Hematopoietic multipotent progenitor cell treated with erythropoietin and hydrocortisone succinate and interleukin-3 and kit ligand, for 6 days (in vitro differentiated cells): Measurements from ENCODE around the gene RAC2.

Experiments
- DNase-seq: peaks from one replicate; pipeline ENCODE4 v3.0.0-alpha.2; 2015

The RAC2 gene

DNA sequence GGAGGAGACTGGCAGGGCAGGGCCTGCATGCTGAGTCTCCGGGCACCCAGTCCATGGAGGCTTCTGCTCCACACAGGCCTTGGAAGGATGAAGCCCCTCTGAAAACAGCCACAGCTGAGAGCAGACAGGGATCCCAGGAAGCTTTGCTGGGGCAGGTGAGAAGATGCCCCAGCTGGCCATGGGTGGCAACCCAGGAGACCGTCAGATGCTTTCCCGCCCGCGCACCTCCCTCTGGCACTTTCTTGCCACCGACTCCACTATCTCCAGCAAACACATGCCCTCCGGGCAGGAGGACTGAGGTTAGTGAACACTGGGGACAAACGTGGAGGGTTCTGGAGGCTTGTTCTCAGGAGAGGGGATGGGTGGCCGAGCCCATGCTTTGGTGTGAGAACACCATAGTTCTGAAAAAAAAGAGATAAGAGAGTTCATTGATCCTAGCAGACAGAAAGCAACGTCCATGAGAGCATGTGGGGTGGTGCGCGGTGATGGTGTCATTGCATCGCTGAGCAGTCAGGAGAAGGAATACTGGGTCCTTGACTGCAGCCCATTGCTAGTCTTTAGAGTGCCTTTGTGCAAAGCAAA, 58.3 kb downstream of the RAC2 start:
- DNase-seq: peak; percentile 83

DNA sequence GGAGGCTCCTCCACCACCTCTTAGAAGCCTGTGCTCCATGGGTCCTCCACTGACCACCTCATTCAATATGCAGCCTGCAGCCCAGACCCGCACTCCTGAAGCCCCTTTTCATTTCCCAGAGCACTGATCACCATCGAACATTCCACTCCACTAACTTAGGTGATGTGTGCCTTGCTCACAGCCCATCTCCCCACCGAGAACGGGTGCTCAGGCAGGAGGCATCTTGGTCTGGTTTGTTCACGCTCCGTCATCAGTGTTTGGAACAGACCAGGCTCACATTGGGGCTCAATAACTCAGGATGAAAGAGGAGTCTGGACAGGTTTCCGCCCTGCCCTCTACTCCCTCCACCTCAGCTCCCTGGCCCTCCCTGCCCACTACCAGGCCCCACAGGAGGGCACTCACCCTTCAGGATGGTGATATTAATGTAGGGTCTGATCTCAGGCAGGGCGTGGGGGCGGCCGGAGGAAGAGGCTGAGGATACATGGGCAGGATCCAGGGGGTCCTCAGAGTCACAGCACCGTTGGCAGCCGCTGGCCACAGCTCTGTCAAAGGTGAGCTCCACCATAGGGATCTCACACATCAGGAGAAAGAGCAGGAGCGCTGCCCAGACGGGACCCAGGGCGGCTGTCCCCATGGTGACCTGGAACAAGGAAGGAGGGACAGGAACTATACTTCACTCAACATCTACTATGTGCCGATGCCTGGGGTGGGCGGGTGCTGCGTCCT, 59.1 kb downstream of the RAC2 start:
- no peak for DNase-seq

GRCh38 chr22:37184380-37184755, 59.7 kb downstream of the RAC2 start:
- DNase-seq: no peak

- no peak for DNase-seq
Measured at GRCh38 chr22:37183432-37184379, 60.4 kb downstream of the RAC2 start.

DNA sequence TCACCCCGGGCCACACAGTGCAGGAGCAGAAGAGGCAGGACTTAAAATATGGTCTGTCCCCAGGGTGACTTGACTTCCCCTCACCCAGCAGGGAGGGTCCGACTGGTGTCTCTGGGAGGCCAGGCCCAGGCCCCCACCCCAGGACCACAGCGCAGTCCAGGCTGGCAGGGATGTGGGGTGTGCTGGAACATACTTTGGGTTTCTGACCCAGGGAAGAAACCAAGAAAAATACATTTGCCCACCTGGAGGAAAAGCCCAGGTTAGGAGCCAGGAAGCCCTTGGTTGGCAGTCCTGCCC, 61.2 kb downstream of the RAC2 start:
- no peak for DNase-seq

DNA sequence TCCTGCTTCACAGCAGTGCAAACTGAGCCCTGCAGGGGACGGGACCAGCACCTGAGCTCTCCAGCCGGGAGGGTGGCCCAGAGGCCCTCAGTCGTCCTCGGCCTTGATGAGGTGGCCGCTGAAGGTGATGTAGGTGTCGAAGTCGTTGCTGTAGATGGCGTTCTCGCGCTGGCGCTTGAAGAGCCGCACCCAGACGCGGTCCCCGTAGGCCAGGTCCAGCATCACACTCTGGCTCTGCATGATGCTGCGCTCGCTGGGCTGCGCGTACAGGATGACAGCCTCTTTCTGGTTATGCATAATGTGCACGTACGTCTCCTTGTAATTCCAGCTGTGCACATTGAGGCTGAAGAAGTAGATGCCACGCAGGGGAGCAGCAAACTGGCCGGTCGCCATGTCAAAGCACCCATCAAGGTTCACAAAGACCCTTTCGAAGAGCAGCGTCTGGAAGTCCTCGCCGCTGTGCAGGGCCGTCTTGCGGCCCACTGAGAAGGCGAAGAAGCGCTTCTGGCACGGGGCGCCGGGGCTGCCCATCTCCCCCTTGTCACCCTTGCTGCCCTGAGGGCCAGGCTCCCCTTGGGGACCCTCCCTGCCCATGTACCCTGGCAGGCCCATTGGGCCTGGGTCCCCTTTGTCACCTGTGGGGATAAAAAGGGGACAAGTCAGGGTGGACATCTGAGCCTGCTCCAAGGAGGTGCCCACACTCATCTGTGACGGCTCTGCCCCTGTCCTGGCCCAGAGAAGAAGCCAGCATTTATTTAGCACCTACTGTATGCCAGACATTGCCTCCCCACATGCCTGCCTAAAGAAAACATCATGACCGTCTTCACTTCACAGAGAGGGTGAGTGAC, 61.7 kb downstream of the RAC2 start:
- DNase-seq: no peak

DNA sequence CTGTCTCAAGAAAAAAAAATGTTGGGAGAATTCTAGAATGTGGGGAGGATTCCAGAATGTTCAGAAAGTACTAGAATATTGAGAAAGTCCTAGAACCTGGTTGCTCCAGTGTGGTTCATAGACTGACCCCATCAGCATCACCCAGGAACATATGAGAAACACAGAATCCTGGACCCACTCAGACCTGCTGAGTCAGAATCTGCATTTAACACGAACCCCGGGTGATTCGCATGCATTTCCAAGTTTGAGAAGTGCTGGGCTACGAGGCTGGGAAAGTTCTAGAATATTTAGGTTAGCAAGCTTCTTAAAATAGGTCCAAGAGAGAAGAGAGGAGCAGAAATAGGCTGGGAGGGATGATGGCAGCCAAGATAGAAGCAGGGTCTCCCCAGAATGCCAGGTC, 62.4 kb downstream of the RAC2 start:
- DNase-seq: no peak

DNA sequence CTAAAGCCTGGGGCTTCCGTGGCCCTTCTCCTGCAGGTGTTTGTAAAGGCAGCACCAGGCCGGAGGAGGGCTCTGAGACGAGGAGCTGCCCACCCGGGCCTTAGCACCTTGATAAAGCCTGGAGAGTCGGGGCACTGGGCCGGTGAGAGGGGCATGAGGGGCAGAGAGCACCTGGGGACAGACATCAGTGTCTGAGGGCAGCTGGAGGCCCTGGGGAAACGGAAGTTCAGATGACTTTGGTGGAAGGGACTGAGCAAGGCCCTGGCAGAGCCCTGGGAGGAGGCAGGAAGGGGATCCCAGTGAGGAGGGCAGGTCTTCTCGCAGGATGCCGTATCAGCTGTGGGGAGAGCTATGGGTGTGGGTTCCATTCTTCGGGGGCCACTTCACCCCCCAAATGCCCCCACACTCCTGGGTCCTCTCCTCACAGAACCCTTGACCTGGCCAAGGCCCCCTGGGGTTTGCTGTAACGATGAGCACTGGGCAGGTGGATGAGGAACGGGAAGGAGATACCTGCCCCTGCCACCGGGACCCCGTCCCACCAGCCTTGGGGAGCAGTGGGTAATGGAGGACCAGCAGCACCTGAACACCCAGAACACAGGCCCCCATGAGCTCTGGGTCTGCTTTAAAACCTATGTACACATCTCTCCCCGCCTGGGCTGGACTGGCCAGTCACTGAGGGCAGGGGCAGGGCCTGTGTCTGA, 63.4 kb downstream of the RAC2 start:
- no peak for DNase-seq

GRCh38 chr22:37179622-37180420, 64.2 kb downstream of the RAC2 start:
- no peak for DNase-seq

DNA sequence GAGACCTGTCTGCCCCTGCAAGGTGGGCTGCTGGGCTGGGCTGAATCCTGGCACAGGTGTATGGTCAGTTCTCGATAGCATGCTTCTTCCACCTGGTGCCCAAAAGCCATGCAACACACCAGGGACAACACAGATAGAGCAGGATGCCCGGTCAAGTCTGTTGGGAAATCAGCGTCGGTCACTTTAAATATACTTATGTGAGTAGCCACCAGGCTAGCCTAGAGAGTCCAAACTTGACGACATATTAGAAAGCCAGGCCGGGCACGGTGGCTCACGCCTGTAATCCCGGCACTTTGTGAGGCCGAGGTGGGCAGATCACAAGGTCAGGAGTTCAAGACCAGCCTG, 65.0 kb downstream of the RAC2 start:
- DNase-seq: no peak

DNA sequence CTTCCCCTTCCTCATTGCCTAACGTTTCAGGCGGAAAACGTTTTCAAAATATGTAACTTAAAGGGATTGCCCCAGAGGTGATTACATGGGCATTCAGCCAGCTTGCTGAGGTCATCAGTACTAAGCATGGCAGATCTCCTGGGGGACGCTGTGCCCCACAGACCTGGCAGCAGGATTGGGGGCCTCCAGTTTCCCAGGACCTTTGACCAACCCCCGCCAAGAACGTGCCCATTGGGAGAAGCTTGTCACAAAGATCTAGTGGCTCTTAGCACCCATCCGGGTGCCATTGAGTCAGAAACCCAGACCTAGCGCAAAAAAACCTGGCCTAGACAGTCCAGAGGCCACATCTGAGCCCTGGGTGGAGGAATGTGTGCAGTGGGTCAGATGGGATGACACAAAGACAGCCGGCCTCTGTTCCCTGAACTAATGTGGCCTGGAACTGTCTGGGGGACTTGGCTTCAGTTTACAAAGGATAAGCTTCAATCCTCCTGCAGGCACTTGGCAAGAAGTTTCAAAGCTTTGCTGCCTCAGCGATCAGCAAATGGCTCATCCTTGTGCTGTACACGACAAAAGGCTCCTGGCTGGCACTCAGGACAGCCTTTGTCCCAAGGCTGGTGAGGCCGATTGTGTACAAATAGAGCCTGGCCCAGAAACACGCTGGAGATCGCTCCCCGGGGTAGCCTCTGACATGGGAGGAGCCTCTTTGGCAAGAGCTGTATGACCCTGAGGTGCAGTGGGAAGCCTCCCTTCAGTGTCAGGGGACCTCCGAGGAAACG, 65.5 kb downstream of the RAC2 start:
- no peak for DNase-seq

GRCh38 chr22:37177755-37178154, 66.3 kb downstream of the RAC2 start:
- no peak for DNase-seq

DNA sequence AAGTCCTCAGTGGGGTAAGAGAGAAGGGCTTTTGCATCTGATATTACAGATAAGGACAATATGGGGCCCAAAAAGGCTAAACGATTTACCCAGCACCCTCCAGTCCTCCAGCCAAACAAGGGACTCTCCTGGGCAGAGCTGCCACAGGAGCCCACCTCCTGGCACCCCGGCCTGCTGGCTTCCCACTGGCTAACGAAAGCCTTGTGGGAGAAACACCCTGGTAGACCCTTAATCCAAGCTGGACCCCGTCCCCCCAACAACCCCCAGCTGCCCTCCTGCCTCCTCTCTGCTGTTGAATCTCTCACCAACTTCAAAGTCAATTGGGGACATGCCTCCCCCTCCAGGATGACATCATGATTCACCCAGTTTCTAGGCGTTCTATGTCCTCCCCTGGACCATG, 66.8 kb downstream of the RAC2 start:
- no peak for DNase-seq

- peak; percentile 82 for DNase-seq
Measured at GRCh38 chr22:37176464-37177061, 67.5 kb downstream of the RAC2 start.

DNA sequence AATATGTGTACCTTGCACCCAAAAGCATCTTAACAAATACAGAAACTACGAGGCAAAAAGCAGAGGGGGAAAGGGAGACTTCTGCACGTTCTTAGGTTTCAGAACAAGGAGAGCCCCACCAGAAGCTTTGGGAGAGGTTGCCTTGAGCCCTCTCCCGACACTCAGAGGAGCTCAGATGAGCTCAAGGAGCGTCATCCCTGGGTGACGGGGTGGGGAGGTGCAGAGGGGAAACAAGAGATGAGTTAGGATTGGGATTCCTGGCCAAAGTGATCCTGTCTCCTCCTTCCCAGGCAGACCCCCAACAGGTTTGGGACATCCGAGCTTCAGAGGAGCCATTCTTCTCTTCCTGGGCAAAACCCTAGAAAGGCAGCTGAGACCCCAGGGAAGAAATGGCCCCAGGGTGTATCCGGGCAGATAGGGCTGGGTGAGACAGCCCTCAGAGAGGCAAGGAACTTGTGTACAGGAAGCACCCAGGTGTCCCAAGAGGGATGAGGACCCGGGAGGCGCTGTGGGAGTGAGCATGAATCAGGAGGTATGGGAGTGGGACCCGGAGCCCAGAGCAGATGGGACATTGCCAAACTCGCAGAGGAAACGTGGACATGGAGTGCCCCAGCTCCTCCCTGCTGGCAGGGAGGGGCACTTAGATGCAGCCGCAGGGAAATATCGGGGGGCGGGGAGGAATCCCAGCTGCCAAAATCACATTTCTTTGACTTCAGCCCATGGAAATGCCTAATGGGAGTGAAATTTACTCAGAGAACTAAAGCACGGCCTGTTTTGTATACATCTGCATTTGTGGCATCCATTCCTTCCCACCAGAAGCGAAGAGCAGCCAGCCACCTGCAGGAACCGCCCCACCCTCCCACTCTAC, 68.4 kb downstream of the RAC2 start:
- no peak for DNase-seq
